Measurements from ENCODE around the gene MEIOSIN.
A peak's percentile ranks its signal among the peaks of the same experiment; 100 is the strongest.

MEIOSIN gene

DNA sequence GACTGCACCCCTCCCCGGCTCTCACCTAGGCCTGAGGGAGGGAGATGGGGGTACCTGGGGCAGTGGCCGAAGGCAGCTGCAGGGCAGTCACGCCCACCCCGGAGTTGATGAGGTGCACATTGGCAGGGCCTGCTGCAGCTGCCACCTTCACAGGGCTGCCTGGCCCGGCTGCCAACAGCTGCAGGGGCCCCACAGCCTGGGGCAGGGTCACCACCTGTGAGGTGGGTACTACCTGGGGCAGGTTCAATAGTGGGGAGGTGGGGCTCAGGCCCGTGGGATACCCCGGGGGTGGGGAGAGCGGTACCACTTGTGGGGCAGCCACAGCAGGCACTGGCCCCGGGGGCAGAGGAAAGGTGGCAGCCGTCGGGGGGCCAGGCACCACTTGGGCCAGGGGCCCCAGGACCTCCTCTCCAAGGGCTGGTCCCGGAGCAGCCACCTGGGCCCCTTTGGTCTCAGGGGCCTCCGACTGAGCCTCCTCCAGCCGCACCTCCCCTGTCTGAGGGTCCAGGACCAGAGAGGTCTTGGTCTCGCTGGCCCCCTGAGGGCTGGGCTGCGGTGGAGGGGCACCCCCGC lies 33.1 kb downstream of the MEIOSIN start:
- DNase-seq, result no peak

DNA sequence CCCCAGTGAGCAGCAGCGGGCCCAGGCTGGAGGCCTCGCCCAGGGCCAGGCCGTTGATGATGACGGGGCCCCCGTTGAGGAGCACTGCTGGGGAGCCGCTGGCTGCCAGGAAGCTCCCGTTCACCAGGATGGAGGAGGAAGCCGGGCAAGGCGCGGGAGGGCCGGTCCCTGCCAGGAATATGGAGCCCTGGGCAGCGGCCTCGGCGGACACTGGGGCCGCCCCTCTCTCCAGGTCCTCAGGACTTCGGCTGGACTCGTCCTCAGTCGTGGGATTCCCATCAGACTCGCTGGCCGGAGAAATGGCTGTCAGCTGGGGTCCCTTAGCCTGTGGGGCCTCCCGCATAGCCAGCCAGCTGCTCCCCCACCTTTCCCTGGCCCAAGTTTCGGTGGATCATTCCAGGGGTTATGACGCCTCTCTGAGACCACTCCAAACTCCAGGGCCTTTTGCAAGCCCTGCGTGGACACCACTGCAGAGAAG lies 33.7 kb downstream of the MEIOSIN start:
- DNase-seq, result no peak

DNA sequence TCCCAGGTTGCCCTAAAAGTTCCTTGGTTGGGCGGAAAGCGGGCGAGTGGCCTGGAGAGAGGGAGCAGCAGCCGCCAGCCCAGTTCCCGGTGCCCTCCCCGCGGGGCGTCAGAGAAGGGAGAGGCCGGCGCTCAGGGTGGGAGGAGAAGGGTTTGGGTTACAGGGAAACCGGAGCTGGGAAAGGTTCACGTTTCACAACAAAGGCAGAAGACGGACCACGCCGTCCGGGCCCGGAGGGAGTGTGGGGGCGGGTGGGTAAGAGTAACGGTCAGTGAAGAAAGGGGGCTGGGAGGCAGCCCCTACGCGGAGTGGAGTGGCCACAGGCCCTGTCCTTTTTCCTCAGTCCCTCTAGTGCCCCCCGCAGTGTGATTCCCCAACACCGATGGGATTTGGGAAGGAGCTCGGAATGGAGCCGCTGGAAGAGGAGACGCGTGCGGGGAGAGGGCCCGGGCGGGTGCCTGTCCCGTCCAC lies 34.2 kb downstream of the MEIOSIN start:
- peak; percentile 73 for DNase-seq

DNA sequence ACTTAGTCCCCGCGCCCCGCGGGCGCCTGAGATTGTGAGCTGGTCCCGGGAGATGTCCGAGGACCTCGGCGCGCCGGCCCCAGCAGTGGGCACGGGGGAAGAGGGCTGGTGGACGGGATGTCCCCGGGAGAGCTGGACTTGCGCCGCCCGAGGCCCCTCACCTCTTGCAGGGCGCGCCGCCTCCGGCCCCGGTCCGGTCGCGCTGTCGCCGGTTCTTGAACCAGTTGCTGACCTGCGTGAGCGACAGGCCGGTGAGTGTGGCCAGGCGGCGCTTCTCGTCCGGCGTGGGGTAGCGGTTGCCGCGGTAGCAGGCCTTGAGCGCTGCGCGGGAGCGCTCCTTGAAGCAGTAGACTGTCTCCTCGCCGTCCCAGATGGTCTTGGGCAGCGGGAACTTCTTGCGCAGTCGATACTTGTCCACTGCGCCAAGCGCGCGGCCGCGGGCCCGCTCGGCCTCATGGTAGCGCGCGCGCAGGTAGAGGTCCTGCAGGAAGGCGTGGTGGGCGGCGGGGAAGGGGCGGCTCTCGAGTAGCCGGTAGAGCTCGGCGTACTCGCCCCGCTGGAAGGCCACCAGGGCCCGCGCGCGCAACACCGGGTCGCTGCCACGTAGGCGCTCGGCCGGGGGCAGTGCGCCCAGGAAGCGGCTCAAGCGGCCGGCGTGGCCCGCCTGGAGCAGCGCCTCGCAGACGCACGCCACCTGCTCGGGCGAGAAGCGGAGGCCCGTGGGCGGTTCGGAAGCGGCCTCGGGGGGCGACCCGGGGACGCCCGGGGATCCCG lies 34.8 kb downstream of the MEIOSIN start:
- peak; percentile 38 for DNase-seq

DNA sequence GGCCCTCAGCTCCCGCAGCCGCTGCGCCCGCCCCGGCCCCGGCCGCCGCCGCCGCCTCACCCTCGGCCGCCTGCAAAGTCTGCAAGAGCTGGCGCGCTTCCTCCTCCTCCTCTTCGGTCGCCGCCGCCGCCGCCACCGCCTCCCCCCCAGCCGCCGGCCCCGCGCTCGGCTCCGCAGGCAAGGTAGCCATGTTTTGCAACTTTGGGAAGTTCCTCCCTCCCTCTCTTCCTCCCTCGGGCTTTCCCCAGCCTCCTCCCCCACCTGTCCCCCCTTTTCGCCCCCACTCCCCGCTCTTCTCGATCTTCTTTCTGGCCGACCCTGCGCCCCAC lies 35.4 kb downstream of the MEIOSIN start:
- peak; percentile 45 for DNase-seq

DNA sequence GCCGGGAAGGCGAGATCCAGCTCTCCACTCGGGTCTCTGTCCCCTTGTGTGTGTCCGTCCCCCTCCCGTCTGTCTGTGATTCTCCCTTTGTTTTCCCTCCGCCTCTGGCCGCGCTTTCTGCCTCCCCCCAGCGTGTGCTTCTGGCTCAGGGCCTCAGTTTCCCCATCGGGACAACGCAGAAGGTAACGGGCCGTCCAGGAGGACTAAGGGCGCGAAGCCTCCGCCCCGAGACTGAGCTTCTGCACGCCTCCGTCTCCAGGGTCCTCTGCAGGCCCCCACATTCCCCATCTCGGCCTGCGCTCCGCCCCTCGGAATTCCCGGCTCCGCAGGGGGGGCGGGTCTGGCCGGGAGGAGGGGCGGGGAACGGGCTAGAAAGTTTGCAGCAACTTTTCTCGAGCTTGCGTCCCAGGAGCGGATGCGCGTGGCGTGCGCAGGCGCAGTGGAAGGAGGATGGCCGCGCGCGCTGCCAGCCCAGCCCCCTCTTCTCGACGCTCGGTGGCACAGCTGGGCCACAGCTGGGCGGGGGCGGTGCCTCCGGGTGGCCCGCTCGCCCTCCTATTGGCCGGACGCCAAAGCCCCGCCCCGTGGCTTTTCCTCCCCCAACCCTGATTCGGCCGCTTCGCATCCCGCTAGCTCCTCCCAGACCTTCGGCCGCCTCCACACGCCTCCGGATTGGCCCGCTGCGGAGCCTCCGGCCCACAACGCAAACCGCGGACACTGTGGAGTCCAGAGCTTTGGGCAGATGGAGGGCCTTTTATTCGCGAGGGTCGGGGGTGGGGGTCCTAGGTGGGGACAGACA lies 35.9 kb downstream of the MEIOSIN start, which contains the start of gene SIX5:
TSS of gene SIX5 (minus strand) at position 269 of the 799 bp plus-strand sequence. CDS start 408 bp downstream, outside the sequence.
- DNase-seq, result peak; percentile 98

DNA sequence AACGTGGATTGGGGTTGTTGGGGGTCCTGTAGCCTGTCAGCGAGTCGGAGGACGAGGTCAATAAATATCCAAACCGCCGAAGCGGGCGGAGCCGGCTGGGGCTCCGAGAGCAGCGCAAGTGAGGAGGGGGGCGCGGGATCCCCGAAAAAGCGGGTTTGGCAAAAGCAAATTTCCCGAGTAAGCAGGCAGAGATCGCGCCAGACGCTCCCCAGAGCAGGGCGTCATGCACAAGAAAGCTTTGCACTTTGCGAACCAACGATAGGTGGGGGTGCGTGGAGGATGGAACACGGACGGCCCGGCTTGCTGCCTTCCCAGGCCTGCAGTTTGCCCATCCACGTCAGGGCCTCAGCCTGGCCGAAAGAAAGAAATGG lies 36.6 kb downstream of the MEIOSIN start:
- DNase-seq, result no peak

DNA sequence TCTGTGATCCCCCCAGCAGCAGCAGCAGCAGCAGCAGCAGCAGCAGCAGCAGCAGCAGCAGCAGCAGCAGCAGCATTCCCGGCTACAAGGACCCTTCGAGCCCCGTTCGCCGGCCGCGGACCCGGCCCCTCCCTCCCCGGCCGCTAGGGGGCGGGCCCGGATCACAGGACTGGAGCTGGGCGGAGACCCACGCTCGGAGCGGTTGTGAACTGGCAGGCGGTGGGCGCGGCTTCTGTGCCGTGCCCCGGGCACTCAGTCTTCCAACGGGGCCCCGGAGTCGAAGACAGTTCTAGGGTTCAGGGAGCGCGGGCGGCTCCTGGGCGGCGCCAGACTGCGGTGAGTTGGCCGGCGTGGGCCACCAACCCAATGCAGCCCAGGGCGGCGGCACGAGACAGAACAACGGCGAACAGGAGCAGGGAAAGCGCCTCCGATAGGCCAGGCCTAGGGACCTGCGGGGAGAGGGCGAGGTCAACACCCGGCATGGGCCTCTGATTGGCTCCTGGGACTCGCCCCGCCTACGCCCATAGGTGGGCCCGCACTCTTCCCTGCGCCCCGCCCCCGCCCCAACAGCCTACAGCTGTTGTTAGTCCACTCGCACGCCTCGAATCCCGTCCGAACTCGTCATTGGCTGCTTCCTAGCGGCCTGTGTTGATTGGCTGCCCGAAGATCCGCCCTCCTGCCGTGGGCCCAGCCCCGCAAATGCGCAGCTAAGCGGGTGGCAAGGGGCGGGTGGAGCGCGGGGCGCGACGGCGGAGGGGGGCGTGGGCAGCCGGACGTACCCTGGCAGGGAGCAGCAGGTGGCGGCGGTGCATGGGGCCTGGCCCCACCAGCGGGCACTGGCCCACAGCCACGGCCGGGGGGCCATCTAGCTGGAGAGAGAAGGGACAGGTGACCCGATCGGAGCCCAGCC lies 37.2 kb downstream of the MEIOSIN start:
- DNase-seq, result peak; percentile 99

DNA sequence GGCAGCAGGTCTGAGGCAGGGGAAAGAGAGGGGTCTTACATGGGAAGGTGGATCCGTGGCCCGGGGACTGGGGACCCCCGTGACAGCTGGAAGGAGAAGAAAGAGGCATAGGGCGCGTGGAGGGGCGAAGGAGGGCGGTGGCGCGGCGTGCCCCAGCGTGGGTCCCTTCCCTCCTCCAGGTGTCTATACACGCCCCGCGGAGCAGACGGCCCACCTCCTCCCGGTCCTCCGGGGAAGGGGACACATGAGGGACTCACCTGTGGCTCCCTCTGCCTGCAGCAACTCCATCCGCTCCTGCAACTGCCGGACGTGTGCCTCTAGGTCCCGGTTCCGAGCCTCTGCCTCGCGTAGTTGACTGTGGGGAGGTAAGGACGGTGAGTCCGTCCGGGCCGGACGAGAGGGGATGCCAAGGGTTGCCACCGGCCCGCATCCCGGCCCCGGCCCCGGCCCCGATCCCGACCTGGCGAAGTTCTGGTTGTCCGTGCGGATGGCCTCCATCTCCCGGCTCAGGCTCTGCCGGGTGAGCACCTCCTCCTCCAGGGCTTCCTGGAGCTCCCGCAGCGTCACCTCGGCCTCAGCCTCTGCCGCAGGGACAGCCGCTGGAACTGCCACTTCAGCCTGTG lies 38.2 kb downstream of the MEIOSIN start:
- DNase-seq, result no peak

DNA sequence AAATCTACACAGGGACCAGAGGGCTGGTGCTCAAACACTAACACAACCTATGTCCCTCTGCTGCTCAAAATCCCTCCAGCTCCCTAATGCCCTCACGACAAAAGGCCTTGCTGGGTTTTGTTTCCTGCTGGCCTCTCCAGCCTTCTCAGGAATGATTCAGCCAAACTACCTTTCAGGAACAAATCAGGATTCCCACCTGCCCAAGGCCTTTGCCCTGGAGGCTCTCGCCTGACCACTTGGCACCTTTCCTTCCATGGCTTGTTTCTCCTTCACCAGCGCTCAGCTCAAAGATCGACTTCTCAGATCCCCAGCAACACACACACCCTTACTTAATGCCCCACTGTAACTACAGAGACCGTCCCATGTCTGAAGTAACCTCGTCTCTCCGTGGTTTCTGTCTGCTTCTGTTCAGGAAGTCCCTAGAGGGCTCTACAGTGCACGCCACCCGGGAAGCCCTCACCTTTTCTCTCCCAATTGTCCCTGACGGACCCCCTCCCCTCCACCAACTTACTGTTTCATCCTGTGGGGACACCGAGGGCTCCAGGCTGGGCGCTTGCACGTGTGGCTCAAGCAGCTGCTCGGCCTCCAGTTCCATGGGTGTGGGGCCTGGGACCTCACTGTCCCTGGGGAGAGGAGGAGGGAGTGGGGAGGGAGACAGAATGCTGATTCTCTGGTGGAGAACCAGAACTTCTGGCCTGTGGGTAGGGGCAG lies 39.0 kb downstream of the MEIOSIN start:
- DNase-seq, result no peak

DNA sequence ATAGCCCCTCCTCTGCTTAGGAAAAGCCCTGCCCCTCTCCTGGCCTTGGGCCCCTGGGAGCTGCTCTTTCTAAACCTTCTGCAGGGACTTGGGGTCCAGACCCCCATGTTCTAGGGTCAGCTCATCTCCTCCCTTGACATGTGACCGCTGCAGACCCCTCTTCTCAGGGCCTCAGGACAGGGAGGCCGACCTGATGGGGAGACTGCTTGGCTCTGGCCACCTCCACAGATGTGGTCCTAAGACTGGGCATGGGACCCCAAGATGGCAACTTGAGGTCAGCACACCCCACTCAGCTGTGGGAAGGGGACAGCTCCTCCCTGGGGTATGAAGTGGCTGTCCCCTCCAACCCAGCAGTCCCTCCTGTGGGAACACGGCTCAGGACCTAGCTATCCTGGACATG lies 39.7 kb downstream of the MEIOSIN start:
- DNase-seq, result no peak

DNA sequence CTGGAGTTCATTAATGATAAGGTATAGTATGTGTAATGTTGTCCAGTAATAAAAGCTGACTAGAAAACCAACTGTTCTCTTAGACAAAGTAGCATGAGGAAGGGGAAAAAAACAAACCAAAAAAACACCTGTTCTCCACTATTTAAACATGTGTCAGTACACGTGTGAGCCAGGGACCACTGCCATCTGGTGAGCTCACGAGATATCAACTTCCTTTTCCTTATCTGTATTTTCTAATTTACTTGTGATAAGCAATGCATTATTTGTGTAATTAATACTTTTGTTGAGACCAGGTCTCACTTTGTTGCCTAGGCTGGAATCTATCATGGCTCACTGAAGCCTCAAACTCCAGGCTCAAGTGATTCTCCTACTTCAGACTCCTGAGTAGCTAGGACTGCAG lies 40.1 kb downstream of the MEIOSIN start:
- no peak for DNase-seq

DNA sequence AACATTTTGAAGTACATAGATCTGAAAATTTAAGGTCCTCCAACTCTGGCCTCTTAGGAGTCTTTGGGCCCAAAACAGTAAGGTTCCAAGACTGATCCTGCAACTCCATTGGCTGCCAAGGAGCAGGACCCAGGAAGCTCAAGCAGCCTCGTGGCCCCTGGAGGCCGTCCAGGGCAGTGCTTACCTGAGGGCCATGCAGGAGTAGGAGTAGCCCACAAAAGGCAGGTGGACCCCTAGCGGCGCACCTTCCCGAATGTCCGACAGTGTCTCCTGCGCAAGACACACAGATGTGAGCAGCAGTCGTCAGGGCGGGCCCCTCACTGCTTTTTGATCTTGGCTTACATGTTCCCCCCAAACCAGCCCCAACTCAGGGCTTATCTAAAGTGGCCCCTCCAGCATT lies 41.5 kb downstream of the MEIOSIN start:
- no peak for DNase-seq

DNA sequence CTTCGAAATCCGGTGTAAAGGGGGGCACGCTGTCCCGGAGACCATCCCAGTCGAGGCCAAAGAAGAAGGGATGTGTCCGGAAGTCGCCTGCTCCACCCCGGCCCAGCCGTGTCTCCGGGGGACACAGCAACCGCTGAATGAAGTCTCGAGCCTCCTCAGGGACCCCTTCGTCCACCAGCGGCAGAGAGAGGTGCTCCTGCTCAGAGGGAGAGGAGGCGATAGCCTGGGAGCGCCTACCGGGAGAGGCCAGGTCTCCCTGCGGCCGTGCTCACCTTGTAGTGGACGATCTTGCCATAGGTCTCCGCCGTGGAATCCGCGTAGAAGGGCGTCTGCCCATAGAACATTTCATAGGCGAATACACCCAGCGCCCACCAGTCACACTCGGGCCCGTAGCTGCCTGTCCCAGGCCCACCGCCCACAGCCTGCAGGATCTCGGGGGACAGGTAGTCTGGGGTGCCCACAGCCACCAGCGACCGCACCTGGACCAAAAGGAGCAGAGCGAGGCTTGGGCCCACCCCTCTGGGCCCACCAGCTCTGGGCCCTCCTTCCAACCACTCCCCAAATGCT lies 44.2 kb downstream of the MEIOSIN start:
- no peak for DNase-seq

DNA sequence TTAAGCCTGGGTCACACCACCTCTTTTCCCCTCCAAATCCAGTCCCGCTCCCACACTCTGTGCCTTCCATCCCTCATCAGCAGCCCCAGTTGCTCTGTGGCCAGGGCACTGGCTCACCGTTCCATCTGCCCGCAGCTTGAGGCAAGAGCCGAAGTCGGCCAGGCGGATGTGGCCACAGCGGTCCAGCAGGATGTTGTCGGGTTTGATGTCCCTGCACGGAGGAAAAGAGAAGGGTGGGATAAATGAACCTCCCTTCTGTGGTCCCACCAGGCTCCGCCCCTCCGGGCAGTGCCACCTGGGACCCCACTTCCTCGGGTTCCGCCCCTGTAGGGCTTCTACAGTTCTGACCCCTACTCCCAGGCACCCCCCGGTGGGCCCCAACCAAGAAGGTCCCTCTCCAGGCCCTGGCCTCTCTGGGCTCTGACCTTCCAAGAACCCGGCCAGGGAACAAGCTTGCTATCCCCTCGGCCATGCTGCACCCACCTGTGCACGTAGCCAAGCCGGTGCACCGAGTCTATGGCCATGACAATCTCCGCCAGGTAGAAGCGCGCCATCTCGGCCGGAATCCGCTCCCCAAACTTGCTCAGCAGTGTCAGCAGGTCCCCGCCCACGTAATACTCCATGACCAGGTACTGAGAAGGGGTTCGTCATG lies 44.9 kb downstream of the MEIOSIN start:
- DNase-seq, result no peak

DNA sequence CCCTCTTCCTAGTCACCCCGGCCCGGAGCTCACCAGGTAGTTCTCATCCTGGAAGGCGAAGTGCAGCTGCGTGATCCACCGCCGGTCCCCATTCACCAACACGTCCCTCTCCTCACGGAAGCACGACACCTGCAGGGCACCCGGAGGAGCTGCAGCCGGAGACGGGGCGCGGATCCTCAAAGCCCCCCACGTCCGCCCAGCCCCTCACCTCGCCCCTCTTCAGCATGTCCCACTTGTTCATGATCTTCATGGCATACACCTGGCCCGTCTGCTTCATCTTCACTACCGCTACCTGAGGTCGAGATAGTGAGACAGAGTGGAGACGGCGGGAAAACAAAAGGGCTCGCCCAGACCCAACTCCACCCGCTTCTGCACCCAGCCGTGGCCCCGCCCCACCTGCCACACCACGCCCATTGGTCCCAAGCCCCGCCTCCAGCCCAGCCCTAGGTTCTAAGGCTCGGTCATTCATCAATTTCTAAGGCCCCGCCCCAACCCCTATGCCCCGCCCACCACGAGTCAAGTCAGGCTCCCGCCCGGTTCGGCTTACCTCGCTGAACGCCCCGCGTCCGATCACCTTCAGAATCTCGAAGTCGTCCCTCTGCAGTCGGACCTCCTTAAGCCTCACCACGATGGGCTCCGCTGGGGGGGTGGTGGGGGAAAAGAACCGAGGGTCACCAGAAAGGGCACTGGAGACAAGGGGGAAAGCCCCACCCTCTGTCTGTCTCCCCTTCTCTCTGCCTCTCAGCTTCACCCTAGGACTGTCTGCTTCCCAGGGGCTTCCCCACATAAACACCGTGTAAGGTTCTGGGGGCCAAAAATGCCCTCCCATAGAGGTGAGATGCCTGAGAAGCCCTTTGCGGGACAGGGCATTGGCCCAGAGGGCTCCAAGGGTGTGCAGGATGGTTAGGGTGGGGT lies 46.2 kb downstream of the MEIOSIN start:
- no peak for DNase-seq

DNA sequence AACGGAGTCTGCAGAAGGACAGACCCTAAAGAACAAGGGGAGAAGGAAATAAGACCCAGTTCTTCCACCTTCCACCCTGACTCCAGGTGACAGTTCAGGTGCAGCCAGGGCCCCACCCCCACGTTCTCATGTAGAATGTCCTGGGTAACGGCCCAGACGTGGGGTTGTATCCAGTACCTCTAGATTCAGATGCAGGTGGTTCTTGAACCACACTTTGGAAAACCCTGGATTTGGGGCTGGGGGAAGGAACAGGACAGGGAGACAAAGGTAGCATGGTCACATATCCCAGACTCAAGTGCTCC lies 46.9 kb downstream of the MEIOSIN start:
- no peak for DNase-seq

DNA sequence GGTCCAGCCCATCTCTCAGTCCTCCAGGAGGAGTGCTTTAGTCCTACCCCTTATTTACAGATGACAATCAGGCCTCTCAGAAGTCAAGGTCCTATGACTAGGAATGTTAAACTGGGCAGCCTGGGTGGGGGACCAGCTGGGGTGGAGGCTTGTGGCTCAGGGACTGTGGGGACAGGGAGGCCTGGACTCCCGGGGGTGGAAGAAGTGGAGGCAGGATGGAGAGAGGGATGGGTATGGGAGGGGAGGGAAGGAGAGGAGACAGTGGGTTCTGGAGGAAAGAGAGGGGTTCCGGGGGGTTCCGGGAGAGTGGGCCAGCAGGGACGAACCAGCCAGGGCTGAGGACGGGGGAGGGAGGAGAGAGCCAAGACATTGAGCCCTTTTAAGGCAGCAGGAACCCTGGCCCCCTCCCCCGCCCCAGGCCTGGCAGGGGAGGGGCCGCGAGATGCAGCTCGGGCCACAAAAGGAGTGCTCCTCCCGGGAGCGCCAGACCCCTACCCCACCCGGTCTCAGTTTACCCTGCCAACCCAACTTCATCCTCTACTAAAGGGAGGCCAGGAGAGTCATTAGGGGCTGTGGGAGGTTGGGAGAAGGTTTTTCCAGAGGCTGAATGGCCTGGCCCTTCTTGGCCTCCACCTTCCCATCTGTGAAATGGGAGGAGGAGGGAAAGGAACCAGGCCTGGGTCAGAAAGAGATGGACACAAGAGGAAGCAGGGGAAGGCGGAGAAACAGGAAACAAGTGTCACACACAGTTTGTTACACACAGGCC lies 47.4 kb downstream of the MEIOSIN start:
- DNase-seq, result no peak

All from NCI-H510A treated with DMSO at 0.1 percent for 48 hours (cell line).